Tibial nerve (tissue), 4 donors: Measurements from ENCODE around the gene MERTK. TPM values are rescaled to one million over a fixed set of nuclear protein-coding genes. Genes with fewer than 3 reads are reported as not detected.

ENCODE experiments used
- DNase-seq, 2 donors: peaks; one replicate each; pipeline ENCODE4 v3.0.0-alpha.2; 2019; ENCODE audit warnings: low spot score in 2 of 2
- H3K27ac ChIP-seq, 4 donors: fragments of 200-600 bp; sonication (generic) in 3 of 4; one replicate each; pipeline ENCODE4 v1.5.1; 2017 to 2019; ENCODE audit warnings: mild to moderate bottlenecking in 1 of 4
- H3K27me3 ChIP-seq, 2 donors: fragments of 200-600 bp; sonication (generic) in 1 of 2; one replicate each; pipeline versions ENCODE4 v1.5.1 to v1.6.0; 2017 to 2019
- H3K36me3 ChIP-seq, 3 donors: fragments of 200-600 bp; sonication (generic); one replicate each; pipeline ENCODE4 v1.5.1; 2018 to 2019
- H3K4me1 ChIP-seq, 4 donors: fragments of 200-600 bp; sonication (generic) in 3 of 4; one replicate each; pipeline ENCODE4 v1.5.1; 2017 to 2019
- H3K4me3 ChIP-seq, 4 donors: fragments of 200-600 bp; sonication (generic) in 3 of 4; one replicate each; pipeline ENCODE4 v1.5.1; 2017 to 2019; ENCODE audit warnings: mild to moderate bottlenecking in 1 of 4, moderate library complexity in 1 of 4
- H3K9me3 ChIP-seq, 4 donors: fragments of 200-600 bp; sonication (generic) in 3 of 4; one replicate each; pipeline ENCODE4 v1.5.1; 2017 to 2019
- CTCF ChIP-seq, 5 experiments: fragments of 200-600 bp in 3 of 5; fragments of 450-650 bp in 2 of 5; sonication (generic) in 3 of 5; IDR thresholded peaks; one replicate each; pipeline ENCODE4 v1.5.1; 2016 to 2019; ENCODE audit warnings: antibody characterized with exemption in 5 of 5, mild to moderate bottlenecking in 3 of 5, moderate library complexity in 2 of 5
- EP300 ChIP-seq, 2 donors: sonication (generic); formaldehyde crosslinking; IDR thresholded peaks; one replicate each; pipeline ENCODE4 v1.6.1; 2017; ENCODE audit warnings: antibody characterized with exemption in 2 of 2, mild to moderate bottlenecking in 1 of 2
- POLR2A ChIP-seq, 2 donors: fragments of 450-650 bp; IDR thresholded peaks; one replicate each; pipeline ENCODE4 v1.6.1; 2017; ENCODE audit warnings: antibody characterized with exemption in 2 of 2, mild to moderate bottlenecking in 2 of 2, moderate library complexity in 2 of 2
- WGBS, 2 donors: methylation state at CpG; one replicate each; pipeline ENCODE4 v1.1.5; 2018; 5-methylcytosine and 5-hydroxymethylcytosine counted together
- total RNA-seq, 4 donors: library from RNA; depleted of rRNA; stranded (reverse); fragments of >200 nt; gene quantifications; one replicate each; pipeline ENCODE4 v1.1.0, GENCODE V29; 2016

The MERTK gene
- total RNA-seq, 4 donors from 2014 or later, result 22.7 to 61.8 (median 29.3) TPM

GRCh38 chr2:112021781-112022231 is 123.4 kb downstream of the MERTK start:
- Histone ChIP-seq H3K27me3 (no peaks in the 10 kb centered on the region), H3K4me3 (no peak overlapping the region), H3K27ac (peak overlapping the region in 1 of 4 donors; percentile 47), H3K4me1 (no peaks in the 10 kb centered on the region), H3K36me3 (peaks cover 0 to 15% (median 0%) of the 10 kb centered on the region in 3 donors), H3K9me3 (no peaks in the 10 kb centered on the region)
- no peak for TF ChIP-seq POLR2A (IDR thresholded peaks at IDR 0.05)
- TF ChIP-seq CTCF (IDR thresholded peaks at IDR 0.05), result no peak
- TF ChIP-seq EP300 (IDR thresholded peaks at IDR 0.05), result peak in 1 of 2 donors; percentile 23
- DNase-seq, result no peak
- WGBS, 2 donors, result 42 to 51% methylated on average over 8 of the region's 8 CpGs

- Histone ChIP-seq H3K27ac (peak overlapping the region in 2 of 4 donors; percentile 21 to 32), H3K36me3 (peaks cover 0 to 14% (median 0%) of the 10 kb centered on the region in 3 donors), H3K9me3 (no peaks in the 10 kb centered on the region), H3K4me3 (no peak overlapping the region), H3K4me1 (no peaks in the 10 kb centered on the region), H3K27me3 (no peaks in the 10 kb centered on the region)
- no peak for TF ChIP-seq CTCF (IDR thresholded peaks at IDR 0.05)
- TF ChIP-seq POLR2A (IDR thresholded peaks at IDR 0.05), result no peak
- no peak for TF ChIP-seq EP300 (IDR thresholded peaks at IDR 0.05)
- WGBS, 2 donors, result 86% methylated on average over 5 of the region's 5 CpGs
- DNase-seq, result no peak
Observed at GRCh38 chr2:112023707-112024106, 125.3 kb downstream of the MERTK start.

GRCh38 chr2:112024231-112024630 is 125.8 kb downstream of the MERTK start:
- no peaks in the 10 kb centered on the region for H3K27me3 ChIP-seq
- no peak overlapping the region for H3K4me3 ChIP-seq
- no peaks in the 10 kb centered on the region for H3K9me3 ChIP-seq
- 50 to 52% methylated on average over 9 of the region's 9 CpGs for WGBS, 2 donors
- peaks cover 0 to 14% (median 0%) of the 10 kb centered on the region in 3 donors for H3K36me3 ChIP-seq
- peak overlapping the region in 2 of 4 donors; percentile 21 to 32 for H3K27ac ChIP-seq
- no peaks in the 10 kb centered on the region for H3K4me1 ChIP-seq
- TF ChIP-seq POLR2A (IDR thresholded peaks at IDR 0.05) (no peak), CTCF (IDR thresholded peaks at IDR 0.05) (no peak), EP300 (IDR thresholded peaks at IDR 0.05) (no peak)
- no peak for DNase-seq

GRCh38 chr2:112024896-112025491 is 126.6 kb downstream of the MERTK start:
- no peak overlapping the region for H3K27ac ChIP-seq
- no peaks in the 10 kb centered on the region for H3K27me3 ChIP-seq
- H3K9me3 ChIP-seq, result no peaks in the 10 kb centered on the region
- no peak for TF ChIP-seq EP300 (IDR thresholded peaks at IDR 0.05)
- TF ChIP-seq CTCF (IDR thresholded peaks at IDR 0.05), result no peak
- no peak for TF ChIP-seq POLR2A (IDR thresholded peaks at IDR 0.05)
- no peak for DNase-seq
- H3K4me3 ChIP-seq, result no peak overlapping the region
- WGBS, 2 donors, result 87 to 92% methylated on average over 12 of the region's 12 CpGs
- H3K36me3 ChIP-seq, result peaks cover 0 to 14% (median 0%) of the 10 kb centered on the region in 3 donors
- no peaks in the 10 kb centered on the region for H3K4me1 ChIP-seq

- DNase-seq, result no peak
- TF ChIP-seq POLR2A (IDR thresholded peaks at IDR 0.05), result no peak
- TF ChIP-seq EP300 (IDR thresholded peaks at IDR 0.05), result peak in 1 of 2 donors; percentile 9
- Histone ChIP-seq H3K4me1 (peaks cover 0 to 7% (median 0%) of the 10 kb centered on the region in 4 donors), H3K36me3 (peaks cover 0 to 14% (median 0%) of the 10 kb centered on the region in 3 donors), H3K27ac (no peak overlapping the region), H3K27me3 (no peaks in the 10 kb centered on the region), H3K9me3 (no peaks in the 10 kb centered on the region), H3K4me3 (no peak overlapping the region)
- WGBS, 2 donors, result 54 to 58% methylated on average over 8 of the region's 8 CpGs
Observed at GRCh38 chr2:112026509-112026908, 128.1 kb downstream of the MERTK start.
